NCI-H69 (cell line): ENCODE results near the gene FXYD6.
"Not testable (repeated sequence)": the region's sequence is repeated elsewhere in the genome, so short reads cannot be mapped to it uniquely, and the experiment has no call there.

ENCODE experiments used
- DNase-seq: peaks from one replicate; lab custom pipeline; 2025; lab: John Stamatoyannopoulos, UW

Gene FXYD6, protein sequence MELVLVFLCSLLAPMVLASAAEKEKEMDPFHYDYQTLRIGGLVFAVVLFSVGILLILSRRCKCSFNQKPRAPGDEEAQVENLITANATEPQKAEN

GRCh38 chr11:117876341-117877119 is at the start of gene FXYD6:
FXYD6 (minus strand) TSS chr11:117876658; CDS start chr11:117842776, 33,882 bp downstream.
- peak; percentile 97 for DNase-seq

- DNase-seq: not testable (repeated sequence)
Measured at GRCh38 chr11:117926166-117926565, 49.7 kb upstream of the FXYD6 start.

DNA sequence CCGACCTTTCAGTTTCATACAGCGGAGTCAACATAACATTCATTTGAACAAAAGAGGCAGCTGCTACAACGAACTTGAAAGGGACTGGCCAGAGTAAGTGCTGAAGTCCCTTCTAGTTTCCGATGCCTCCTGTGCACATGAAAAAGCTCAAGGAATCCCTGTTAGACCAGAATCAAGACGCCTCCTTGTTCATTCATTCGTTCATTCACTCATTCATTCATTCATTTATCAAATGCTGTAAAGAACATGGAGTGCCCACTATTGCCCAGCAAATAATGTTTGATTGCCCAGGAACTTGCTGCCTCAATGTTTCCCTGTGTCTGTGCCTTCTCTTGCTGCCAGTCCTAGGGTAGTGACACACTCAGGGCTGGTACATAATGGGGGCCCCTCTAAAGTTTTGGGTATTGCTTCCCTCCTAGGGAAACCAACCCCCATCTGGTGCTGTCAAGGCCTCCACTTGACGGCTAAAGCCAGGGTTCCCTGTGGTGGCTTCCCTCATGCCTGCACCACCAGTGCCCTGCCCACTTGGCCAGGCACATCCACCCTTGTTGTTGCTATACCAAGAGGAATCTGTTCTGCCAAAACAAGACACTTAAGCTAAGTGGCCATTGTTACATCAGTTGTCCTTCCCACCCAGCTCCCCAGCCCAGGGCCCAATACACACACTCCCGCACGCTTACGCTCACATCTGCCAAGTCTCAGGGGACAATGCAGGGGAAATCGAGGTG is 48.9 kb upstream of the FXYD6 start:
- no peak for DNase-seq

- DNase-seq: no peak
Measured at GRCh38 chr11:117924631-117925170, 48.2 kb upstream of the FXYD6 start.

DNA sequence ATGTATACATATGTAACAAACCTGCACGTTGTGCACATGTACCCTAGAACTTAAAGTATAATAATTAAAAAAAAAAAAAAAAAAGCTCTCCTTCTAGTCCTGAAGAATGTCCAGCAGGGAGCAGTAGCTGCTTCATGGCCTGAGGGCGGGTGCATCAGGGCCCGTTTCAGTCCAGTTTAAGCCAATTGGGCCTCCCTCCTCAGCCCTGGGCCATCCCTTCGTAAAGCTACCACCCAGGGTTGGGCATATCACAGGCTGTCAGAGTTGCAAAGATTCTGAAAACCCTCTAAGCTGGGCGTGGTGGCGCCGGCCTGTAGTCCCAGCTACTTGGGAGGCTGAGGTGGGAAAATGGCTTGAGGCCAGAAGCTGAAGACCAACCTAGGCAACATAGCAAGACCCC is 47.3 kb upstream of the FXYD6 start:
- DNase-seq: no peak

DNA sequence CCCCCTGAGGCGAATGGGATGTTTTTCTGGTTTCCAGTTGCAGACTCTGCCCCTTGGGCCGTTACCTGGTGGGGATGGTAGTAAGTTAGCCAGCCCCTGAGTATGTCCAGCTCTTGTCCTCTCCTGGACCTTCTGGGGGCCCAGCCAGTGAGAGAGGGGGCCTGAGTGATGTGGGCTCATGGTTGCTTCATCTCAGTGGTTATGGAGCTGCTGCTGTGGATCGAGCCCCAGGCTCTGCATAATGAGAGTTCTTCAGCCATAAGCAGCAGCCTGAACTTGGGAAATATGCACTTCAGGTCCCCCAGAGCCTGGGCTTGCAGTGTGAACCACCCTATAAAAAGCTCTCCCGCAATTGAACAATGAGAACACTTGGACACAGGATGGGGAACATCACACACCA is 46.8 kb upstream of the FXYD6 start:
- DNase-seq: no peak

DNA sequence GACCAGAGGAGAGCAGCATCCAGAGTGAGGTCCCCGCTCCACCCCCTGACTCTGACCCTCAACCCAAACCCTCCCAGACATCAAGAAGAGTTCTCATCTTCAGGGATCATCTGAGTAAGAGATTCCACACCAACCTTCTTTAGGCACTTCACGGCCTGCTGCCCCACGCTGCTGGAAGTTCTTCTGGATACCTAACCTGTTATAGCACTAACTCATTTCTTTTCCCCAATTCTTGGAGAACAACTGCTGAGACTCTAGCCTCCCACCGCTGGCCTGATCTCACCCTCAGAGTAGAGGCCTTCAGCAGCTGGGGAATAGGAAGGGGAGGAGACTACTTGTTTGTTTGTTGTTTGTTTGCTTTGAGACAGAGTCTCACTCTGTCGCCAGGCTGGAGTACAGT is 45.4 kb upstream of the FXYD6 start:
- no peak for DNase-seq

- no peak for DNase-seq
Measured at GRCh38 chr11:117921456-117921855, 45.0 kb upstream of the FXYD6 start.

DNA sequence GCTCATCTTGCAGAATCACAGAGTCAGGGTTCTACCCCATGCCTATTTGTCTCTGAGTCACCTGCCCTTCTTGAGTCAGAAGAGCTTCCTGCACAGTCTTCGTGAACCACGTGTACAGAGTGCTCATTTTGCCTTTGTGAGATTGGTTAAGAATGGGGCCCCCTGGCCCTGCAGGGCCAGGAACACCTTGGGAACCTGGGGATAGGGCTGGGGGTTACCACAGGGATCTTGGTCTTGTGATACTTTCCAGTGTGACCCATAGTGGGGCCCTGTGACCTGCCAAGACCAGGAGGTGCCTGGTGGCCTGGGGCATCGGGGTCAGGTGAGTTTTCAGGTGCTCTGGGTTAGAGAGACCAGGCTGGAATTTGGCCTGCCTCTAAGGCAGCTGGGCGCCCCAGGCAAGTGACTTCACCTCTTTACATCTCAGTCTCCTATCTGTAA is 43.3 kb upstream of the FXYD6 start:
- DNase-seq: no peak

DNA sequence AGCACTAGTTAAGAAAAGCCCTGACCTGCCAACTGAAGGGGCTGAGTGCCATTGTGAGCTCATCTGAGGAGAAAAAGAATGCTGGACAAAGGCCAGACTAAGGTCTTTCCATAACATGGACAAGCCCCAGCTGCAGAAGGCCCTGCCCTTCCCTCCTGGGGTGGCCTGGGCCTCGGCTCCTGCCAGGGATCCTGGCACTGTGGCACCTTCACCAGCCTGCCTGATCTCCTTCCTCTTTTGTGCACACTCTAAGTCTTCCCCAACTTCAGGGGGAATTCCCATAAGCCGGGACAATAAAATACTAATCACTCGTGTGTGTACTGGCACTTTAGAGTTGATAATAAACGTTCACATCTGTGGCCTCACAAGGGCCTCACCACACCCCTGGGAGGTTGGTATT is 42.9 kb upstream of the FXYD6 start:
- DNase-seq: no peak

GRCh38 chr11:117918366-117919255 is 42.2 kb upstream of the FXYD6 start:
- DNase-seq: no peak

DNA sequence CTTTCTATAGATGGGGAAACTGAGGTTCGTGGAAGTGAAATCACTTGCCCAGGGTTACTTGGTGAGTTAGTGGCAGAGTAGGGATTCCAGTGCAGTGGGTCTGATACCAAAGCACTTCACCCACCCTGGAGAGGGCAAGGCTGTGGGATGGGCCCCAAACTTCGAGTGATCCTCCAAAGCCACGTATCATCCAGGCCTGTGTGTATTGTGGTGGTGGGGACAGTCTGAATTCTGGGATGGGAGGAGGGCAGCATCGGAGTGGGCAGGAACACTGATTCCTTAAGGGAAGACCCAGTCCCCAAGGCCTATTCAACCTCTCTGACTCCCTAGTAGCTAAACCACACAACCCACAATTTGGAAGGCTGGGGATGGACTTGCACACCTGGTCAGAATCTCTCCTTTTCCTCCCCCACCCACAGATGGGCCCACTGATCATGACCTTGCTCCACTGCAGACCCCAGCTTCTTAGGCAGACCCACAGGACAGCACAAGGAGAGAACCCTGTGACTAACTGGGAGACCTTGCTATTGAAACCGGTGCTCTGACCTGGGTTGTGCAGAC is 41.2 kb upstream of the FXYD6 start:
- DNase-seq: no peak

GRCh38 chr11:117916956-117917355 is 40.5 kb upstream of the FXYD6 start:
- DNase-seq: no peak

DNA sequence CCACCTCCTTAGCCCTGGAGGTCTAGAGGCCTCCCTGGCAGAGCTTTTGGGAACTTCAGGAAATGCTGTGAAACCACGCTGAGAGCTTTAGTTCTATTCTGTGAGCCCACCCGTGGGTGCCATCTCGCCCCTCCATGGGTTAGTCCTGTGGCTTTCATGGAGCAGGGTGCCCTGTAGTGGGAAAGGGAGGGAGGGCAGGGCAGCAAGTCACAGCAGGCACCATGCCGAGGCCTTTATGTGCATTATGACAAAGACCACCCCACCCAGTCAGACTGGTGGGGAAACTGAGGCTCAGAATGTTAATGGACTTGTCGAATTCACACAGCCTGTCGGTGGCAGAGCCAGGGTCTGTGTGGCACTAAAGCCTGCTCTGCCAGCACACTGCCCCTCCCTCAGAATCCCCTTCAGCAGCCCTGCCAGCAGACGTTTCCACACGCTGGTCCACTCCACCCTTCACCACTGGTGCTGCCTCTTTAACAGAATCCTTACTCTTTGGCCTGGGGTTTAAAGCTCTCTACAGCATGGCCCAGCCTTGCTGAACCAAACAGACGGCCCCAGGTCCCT is 39.3 kb upstream of the FXYD6 start:
- no peak for DNase-seq

GRCh38 chr11:117914991-117915618 is 38.6 kb upstream of the FXYD6 start:
- no peak for DNase-seq

GRCh38 chr11:117914398-117914761 is 37.9 kb upstream of the FXYD6 start:
- no peak for DNase-seq

GRCh38 chr11:117913736-117914397 is 37.4 kb upstream of the FXYD6 start:
- no peak for DNase-seq

DNA sequence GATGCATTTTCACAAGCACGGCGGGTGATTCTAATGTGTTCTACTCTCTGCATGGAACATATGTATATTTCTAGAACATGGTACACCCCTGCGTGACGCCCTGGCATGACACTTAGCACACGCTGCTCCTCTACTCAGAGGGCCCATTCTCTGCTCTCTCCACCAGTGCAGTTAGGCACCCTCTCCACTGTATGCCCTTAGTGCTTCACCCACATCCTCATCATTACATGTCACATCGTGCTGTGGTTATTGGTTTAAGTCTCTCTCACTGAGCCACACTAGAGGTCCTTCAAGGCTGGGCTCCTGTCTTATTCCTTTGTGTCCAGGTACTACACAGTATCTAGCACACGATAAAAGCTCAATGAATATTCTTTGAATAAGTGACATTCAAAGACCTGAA is 36.0 kb upstream of the FXYD6 start:
- DNase-seq: no peak

- DNase-seq: no peak
Measured at GRCh38 chr11:117911694-117912093, 35.2 kb upstream of the FXYD6 start.

- DNase-seq: no peak
Measured at GRCh38 chr11:117910941-117911655, 34.6 kb upstream of the FXYD6 start.
